Suprapubic skin (tissue), 4 donors: ENCODE data around the gene POU5F1.
"Not testable (repeated sequence)": the region's sequence is repeated elsewhere in the genome, so short reads cannot be mapped to it uniquely, and the experiment has no call there.

Source experiments
- POLR2A ChIP-seq, 2 donors: fragments of 450-650 bp; IDR thresholded peaks; one replicate each; pipeline ENCODE4 v1.6.1; 2017; ENCODE audit warnings: antibody characterized with exemption in 2 of 2, mild to moderate bottlenecking in 2 of 2, moderate library complexity in 2 of 2
- POLR2AphosphoS5 ChIP-seq, 3 donors: sonication (generic); formaldehyde crosslinking; IDR thresholded peaks; one replicate each; pipeline ENCODE4 v1.6.1; 2017; ENCODE audit warnings: antibody characterized with exemption in 3 of 3
- TF ChIP-seq, protein P1 (sequence below), 2 donors: fragments of 200-600 bp in 1 of 2; fragments of 450-650 bp in 1 of 2; sonication (generic) in 1 of 2; IDR thresholded peaks; one replicate each; pipeline ENCODE4 v1.5.1; 2016 to 2019; ENCODE audit warnings: antibody characterized with exemption in 2 of 2, mild to moderate bottlenecking in 1 of 2, moderate library complexity in 1 of 2

GRCh38 chr6:31183287-31183686 lies 12.8 kb upstream of the POU5F1 start:
- TF ChIP-seq, protein P1, sequence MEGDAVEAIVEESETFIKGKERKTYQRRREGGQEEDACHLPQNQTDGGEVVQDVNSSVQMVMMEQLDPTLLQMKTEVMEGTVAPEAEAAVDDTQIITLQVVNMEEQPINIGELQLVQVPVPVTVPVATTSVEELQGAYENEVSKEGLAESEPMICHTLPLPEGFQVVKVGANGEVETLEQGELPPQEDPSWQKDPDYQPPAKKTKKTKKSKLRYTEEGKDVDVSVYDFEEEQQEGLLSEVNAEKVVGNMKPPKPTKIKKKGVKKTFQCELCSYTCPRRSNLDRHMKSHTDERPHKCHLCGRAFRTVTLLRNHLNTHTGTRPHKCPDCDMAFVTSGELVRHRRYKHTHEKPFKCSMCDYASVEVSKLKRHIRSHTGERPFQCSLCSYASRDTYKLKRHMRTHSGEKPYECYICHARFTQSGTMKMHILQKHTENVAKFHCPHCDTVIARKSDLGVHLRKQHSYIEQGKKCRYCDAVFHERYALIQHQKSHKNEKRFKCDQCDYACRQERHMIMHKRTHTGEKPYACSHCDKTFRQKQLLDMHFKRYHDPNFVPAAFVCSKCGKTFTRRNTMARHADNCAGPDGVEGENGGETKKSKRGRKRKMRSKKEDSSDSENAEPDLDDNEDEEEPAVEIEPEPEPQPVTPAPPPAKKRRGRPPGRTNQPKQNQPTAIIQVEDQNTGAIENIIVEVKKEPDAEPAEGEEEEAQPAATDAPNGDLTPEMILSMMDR (IDR thresholded peaks at IDR 0.05) = not testable (repeated sequence)
- not testable (repeated sequence) for TF ChIP-seq POLR2A, POLR2AphosphoS5 (IDR thresholded peaks at IDR 0.05)
